Neural cell (in vitro differentiated cells): ENCODE results near the gene TROAP. TPM values are rescaled to one million over a fixed set of nuclear protein-coding genes. Genes with fewer than 3 reads are reported as not detected.

Experiments
- H2AFZ ChIP-seq: fragments of 200-600, 300-800 bp; sonication (generic), shearing (Covaris generic); 2 replicates; pipeline ENCODE4 v1.6.0; 2014; ENCODE audit warnings: low read depth, mild to moderate bottlenecking, antibody characterized with exemption, low read length, moderate library complexity
- H3F3A ChIP-seq: fragments of 200-600 bp; shearing (Covaris generic); 2 replicates; pipeline ENCODE4 v1.6.1; 2016; ENCODE audit warnings: mild to moderate bottlenecking, moderate library complexity, mixed read lengths, antibody characterized with exemption, low read length; ENCODE audit not compliant: insufficient read depth, poor library complexity, severe bottlenecking
- H3K27ac ChIP-seq: fragments of 200-600, 300-800 bp; sonication (generic), shearing (Covaris generic); 2 replicates; pipeline ENCODE4 v1.5.1; 2014; ENCODE audit warnings: mild to moderate bottlenecking, low read length, moderate library complexity
- H3K27me3 ChIP-seq: fragments of 300-800, 200-600 bp; sonication (generic), shearing (Covaris generic); 2 replicates; pipeline ENCODE4 v1.6.0; 2014; ENCODE audit warnings: mild to moderate bottlenecking, low read depth, low read length, moderate library complexity; ENCODE audit not compliant: insufficient read depth
- H3K36me3 ChIP-seq: fragments of 300-800, 200-600 bp; sonication (generic), shearing (Covaris generic); 2 replicates; pipeline ENCODE4 v1.5.1; 2014; ENCODE audit warnings: mild to moderate bottlenecking, antibody characterized with exemption, low read length, moderate library complexity; ENCODE audit not compliant: insufficient read depth
- H3K4me2 ChIP-seq: fragments of 300-800, 200-600 bp; sonication (generic), shearing (Covaris generic); 2 replicates; pipeline ENCODE4 v1.6.0; 2014; ENCODE audit warnings: mild to moderate bottlenecking, low read length
- H3K4me3 ChIP-seq: fragments of 300-800, 200-600 bp; sonication (generic), shearing (Covaris generic); 2 replicates; pipeline ENCODE4 v1.5.1; 2014; ENCODE audit warnings: mild to moderate bottlenecking, low read length, moderate library complexity
- H3K79me2 ChIP-seq: fragments of 200-600 bp; shearing (Covaris generic); replicated peaks from 2 replicates; pipeline ENCODE4 v1.6.0; 2014; ENCODE audit warnings: mild to moderate bottlenecking, low read length, moderate library complexity; ENCODE audit not compliant: insufficient read depth
- H3K9ac ChIP-seq: fragments of 300-800, 200-600 bp; sonication (generic), shearing (Covaris generic); 2 replicates; pipeline ENCODE4 v1.6.1; 2016; ENCODE audit warnings: mild to moderate bottlenecking, low read length, mixed read lengths
- H3K9me2 ChIP-seq: fragments of 200-600 bp; shearing (Covaris generic); 2 replicates; pipeline ENCODE4 v1.6.1; 2016; ENCODE audit warnings: mild to moderate bottlenecking, low read length, mixed read lengths; ENCODE audit not compliant: insufficient read depth
- H3K9me3 ChIP-seq: fragments of 200-600, 300-800 bp; sonication (generic), shearing (Covaris generic); 2 replicates; pipeline ENCODE4 v1.6.1; 2016; ENCODE audit warnings: mild to moderate bottlenecking, mixed run types, low read length, moderate library complexity, mixed read lengths
- H4K20me1 ChIP-seq: fragments of 200-600 bp; shearing (Covaris generic); 2 replicates; pipeline ENCODE4 v1.6.1; 2016; ENCODE audit warnings: mild to moderate bottlenecking, mixed run types; ENCODE audit not compliant: insufficient read depth
- EP300 ChIP-seq: fragments of 450-650 bp; conservative IDR thresholded peaks from 2 replicates; pipeline ENCODE4 v1.6.1; 2014; ENCODE audit warnings: antibody characterized with exemption, mild to moderate bottlenecking, moderate library complexity; ENCODE audit not compliant: poor library complexity, severe bottlenecking
- EZH2 ChIP-seq: fragments of 200-600, 300-800 bp; shearing (Covaris generic), sonication (generic); IDR thresholded peaks from 2 replicates; pipeline ENCODE4 v1.6.1; 2014; ENCODE audit warnings: antibody characterized with exemption, low read length, borderline replicate concordance, mild to moderate bottlenecking; ENCODE audit not compliant: insufficient read depth, poor library complexity, severe bottlenecking
- MXI1 ChIP-seq: fragments of 450-650 bp; conservative IDR thresholded peaks from 2 replicates; pipeline ENCODE4 v1.6.1; 2014; ENCODE audit warnings: antibody characterized with exemption, mild to moderate bottlenecking; ENCODE audit not compliant: poor library complexity, severe bottlenecking
- POLR2AphosphoS5 ChIP-seq: IDR thresholded peaks from 2 replicates; pipeline ENCODE4 v1.6.1; 2012
- REST ChIP-seq: IDR thresholded peaks from 2 replicates; pipeline ENCODE4 v1.6.1; 2012; ENCODE audit warnings: borderline replicate concordance
- SMC3 ChIP-seq: fragments of 450-650 bp; conservative IDR thresholded peaks from 2 replicates; pipeline ENCODE4 v1.6.1; 2014; ENCODE audit warnings: antibody characterized with exemption, mild to moderate bottlenecking, moderate library complexity; ENCODE audit not compliant: poor library complexity
- TAF1 ChIP-seq: IDR thresholded peaks from 2 replicates; pipeline ENCODE4 v1.6.1; 2012; ENCODE audit warnings: low read depth
- polyA plus RNA-seq: library from polyadenylated mRNA; depleted of rRNA; stranded (reverse); fragments of >200 nt; gene quantifications from 2 replicates; pipeline ENCODE4 v1.2.3, GENCODE V29; 2014

The TROAP gene
- polyA plus RNA-seq, 1 donor from 2014 or later = 1.3 TPM

- Histone ChIP-seq H3K27ac (no peak overlapping the region), H3K9me2 (no peaks in the 10 kb centered on the region), H3K4me2 (no peak overlapping the region), H2AFZ (no peak overlapping the region), H3K27me3 (peaks cover 96% of the 10 kb centered on the region), H3K9ac (peak overlapping the region; percentile 31), H3K36me3 (no peaks in the 10 kb centered on the region), H3K79me2 (no peaks in the 10 kb centered on the region), H3K4me3 (peak overlapping the region; percentile 60), H3K9me3 (no peaks in the 10 kb centered on the region), H4K20me1 (no peaks in the 10 kb centered on the region), H3F3A (no peaks in the 10 kb centered on the region)
- TF ChIP-seq REST = no peak
- TF ChIP-seq EZH2 = peak; percentile 86
- no peak for TF ChIP-seq SMC3
- TF ChIP-seq EP300 = no peak
- TF ChIP-seq MXI1 = no peak
- TF ChIP-seq TAF1 = no peak
These were observed 22.2 kb downstream of the TROAP start for GRCh38 chr12:49345051-49345824.

- H3K9ac ChIP-seq = peak overlapping the region; percentile 16
- peak; percentile 24 for TF ChIP-seq POLR2AphosphoS5
- peak; percentile 73 for TF ChIP-seq EZH2
- TF ChIP-seq MXI1 = no peak
- H3K79me2 ChIP-seq = no peaks in the 10 kb centered on the region
- H2AFZ ChIP-seq = no peak overlapping the region
- H3K9me2 ChIP-seq = no peaks in the 10 kb centered on the region
- H3K27ac ChIP-seq = no peak overlapping the region
- no peaks in the 10 kb centered on the region for H3K36me3 ChIP-seq
- H3K4me2 ChIP-seq = peak overlapping the region; percentile 48
- H3K27me3 ChIP-seq = peaks cover 88% of the 10 kb centered on the region
- no peaks in the 10 kb centered on the region for H4K20me1 ChIP-seq
- H3F3A ChIP-seq = no peaks in the 10 kb centered on the region
- H3K4me3 ChIP-seq = peak overlapping the region; percentile 60
- no peaks in the 10 kb centered on the region for H3K9me3 ChIP-seq
These were observed 23.0 kb downstream of the TROAP start for GRCh38 chr12:49345825-49346658.
